Measurements from ENCODE around the gene CDH4.

The CDH4 gene

DNA sequence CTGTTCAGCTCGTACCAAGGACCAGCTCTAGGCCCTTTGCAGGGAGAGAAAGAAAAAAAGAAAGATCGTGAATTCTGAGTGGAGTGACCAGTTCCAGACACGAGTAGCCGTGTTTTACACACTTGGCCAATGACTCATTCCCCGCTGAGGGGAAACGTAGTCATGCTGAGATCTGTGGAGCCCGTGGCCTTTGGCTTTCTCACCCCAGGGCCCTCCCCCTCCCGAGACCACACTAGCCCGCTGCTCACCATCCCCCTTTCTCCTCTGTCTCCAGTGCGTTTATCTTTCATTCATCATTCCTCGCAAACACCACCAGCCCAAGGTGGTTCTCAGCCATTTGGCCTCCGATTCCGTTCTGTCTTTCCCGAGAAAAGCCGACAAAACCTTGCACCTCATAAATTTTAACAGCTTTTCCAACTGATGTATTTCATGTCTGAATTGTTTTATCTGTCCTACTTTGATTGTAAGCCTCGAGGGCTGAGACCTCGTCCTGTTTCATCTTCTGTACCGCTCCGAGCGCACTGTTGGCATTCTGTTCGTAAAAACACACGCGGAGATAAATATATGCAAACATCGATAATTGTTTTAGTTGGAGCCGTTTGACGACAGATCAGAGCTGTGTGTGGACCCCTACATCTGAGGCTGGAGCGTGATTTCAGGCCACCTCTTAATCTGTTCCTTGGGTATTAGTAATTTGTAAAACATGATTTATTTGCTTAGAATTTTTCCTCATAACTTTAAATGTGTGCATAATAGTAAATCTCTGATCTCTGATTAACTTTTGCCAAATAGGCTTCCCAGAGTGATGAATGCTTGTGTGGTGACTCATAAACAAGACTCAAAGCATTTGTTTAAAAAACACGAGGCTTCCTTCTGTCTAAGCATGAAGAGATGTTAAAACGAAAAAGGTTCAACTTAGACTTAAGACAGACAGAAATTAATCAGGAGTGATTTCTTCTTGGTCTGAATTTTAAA, 336.6 kb downstream of the CDH4 start:
- no peak for DNase-seq

DNA sequence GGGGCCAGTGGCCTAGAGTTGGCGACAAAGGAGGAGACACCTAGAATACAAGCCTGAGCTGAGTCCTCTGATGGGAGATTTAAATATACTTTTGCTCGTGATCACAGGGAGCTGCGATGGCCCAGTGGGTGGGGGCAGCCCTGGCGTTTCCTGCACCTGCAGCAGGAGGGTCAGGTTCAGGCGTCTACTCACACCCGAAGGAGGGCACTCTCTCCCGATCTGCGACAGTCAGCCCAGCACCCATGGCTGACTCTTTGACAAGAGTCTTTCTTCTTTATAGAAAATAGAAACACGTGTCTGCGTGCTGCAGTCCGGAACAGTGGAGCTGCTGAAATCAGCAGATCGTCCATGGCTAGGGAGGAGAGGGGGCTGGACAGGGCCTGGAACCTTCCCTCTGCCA, 338.2 kb downstream of the CDH4 start:
- DNase-seq: no peak

DNA sequence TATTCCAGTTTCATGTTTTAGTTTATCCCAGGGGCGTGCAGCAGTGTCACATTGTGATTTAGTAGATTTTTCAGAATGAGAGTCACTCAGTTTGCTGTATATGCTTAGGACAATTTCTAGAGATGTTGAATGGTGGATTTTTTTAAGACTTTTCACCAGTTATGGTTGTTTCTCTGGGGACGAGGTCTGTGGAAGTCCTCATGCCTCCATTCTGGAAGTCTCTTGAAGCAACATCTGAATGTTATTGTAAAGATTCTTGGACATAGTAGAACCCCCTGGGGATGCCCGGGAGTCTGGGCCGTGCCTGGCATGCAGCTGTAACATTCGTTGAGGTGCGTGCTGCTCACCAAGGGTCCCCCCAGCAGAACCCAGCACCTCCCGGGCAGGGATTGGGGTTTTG, 341.5 kb downstream of the CDH4 start:
- DNase-seq: no peak

DNA sequence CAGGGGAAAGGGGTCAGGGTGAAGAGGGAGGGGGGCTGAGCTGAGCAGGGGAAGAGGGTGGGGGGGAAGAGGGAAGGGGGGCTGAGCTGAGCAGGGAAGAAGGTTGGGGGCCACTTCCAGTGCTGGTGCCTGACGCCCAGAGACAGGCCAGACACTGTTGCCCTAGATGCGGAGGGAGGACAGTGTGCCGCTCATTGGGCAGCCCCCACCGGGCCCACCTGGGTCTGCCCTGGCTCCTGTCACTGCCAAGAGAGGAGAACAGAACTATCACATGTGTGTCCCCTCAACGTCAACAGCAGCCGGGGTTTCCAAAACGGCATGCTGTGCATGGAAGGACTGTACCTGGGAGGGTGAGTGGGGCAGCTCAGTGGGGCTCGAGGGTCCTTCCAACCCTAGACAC, 342.1 kb downstream of the CDH4 start:
- DNase-seq: no peak

DNA sequence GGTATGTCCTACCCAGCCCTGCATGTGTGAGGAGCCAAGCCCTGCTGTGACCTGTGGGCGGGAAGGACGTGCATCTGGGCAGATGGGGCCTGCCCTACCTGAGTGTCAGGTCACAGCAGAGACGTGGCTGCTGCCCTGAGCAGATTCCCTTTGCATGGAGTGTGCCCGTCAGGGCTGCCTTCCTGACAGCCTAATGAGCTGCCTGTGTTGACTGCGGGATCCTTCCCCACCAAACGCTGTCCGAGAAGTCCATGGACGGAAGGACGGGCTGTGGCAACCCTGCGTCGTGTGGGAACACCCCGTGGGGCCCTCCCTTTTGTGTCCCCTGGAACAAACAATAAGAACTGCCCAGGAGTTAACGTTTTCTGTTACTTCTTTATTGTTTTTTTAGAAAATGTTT, 343.2 kb downstream of the CDH4 start:
- DNase-seq: no peak

DNA sequence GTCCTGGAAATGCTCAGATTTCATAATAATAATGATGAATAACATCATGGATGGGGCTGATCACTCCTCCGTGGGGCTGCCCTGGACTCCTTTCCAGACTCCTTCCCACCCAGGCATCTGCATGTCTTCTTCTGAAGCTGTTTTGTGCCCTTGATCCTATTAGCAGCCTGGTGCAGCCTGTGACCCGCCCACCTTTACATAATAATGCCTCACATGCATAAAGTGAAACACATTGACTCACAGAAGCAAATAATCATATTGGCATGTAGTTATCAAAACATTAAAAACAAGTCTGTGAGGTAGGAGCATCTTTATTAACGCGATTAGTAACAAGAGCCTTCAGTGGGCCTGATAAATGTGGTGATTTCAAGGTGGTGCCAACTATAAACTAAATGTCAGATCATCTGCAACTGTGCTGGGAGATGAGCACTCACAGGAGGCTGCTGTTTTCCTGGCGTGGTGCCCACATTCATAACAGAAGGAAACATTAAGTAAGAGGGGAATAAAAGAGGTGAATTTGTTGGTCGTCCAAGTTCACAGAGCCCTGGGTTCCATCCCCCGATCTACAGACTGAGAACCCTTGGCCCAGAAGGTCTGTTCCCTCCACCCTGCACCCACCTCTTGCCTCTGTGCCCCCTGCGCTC, 344.7 kb downstream of the CDH4 start:
- no peak for DNase-seq

DNA sequence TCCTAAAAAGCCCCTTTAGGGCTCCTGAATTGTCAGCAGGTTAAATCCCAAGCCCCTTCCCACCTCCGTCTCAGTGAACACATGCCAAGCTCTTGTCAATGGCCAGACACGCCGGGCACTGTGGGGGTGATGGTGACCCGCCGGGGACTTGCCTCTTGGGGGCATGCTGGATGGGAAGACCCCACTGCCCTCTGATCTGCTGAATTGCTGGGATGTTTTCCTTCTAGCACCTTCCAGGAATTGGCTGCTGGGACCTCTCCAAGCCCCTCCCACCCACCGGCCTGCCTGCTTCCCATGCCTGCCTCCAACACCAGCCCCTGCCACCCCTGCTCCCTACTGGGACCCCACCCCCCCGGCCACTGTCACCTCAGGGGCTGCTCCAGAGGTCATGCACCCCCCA, 345.9 kb downstream of the CDH4 start:
- DNase-seq: no peak

DNA sequence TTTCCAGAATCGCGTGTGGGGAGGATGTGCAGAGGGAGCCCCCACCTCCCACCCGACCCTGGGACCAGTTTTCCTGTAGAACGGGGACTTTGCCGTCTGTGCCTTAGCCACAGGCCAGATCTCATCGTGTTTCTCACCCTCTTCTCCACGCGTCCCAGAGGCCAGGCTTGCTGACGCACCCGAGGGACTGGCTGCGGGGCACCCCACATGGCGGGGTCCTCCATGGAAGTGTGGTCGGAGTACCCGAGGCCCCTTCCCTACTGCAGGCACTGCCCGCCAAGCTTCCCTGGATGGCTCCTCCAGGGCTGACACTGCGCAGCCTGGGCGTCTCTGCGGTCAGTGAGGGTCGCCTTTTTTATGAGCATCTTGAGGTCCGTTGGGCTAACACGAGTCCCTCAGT, 346.5 kb downstream of the CDH4 start:
- no peak for DNase-seq

DNA sequence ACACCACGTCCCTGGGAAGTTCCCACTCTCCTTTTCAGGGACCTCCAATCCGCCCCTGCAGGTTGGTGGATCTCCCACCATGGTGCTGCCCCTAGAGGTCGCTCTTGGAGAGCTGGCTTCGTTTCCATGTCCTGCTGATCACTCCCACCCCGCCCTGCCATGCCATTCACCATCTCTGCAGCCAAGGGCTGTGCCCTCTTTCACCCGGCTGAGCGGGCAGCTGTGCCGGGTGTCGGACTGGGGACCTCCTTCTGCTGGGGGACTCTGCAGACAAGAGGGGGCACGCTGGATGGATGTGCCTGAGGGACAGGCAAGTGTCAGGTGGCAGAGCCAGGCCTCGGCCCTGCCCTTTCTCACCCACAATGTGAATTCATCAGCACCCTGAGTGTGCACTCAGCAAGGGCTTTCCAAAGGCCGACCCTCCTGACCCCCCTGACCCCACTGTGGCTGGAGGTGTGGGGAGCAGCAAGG, 347.0 kb downstream of the CDH4 start:
- no peak for DNase-seq

DNA sequence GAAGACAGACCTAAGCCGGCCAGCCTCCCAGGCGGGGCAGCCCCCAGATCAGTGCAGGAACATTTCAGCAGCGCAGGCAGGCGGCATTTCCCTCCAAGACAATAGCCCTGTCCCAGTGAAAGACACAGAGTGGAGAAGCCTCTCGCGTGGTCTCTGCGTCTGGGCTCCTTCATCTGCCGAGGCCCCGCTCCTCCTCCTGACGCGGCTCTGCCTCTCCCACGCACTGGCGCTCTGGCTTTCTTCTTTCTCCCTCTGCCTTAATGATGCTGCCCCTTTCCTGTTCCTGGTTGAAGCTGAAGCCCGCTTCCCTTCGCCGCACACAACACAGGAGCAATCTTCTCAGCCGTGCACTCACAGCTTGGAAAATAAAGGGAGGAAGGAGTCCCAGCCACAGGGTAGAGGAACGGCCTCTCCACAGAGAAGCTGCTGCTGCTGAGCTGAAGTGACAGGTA, 347.5 kb downstream of the CDH4 start:
- no peak for DNase-seq

DNA sequence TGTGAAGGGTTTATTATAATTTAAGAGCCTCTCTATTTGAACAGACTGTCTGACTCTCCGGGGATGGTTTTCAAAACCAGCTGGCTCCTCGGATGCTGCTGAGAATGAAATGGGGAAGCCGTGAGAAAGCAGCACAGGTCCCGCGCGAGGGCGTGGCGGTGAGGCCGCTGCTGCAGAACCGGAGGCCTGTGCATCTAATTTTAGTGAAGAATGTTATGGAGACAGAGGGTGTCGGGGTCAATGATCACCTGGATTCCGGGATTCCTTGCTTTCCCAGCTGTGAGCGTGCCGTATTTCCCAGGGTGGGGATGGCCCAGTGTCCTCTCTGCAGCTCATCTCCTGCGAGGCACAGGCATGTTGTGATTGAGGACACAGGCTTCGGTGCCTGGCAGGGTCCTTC, 348.0 kb downstream of the CDH4 start:
- DNase-seq: no peak

DNA sequence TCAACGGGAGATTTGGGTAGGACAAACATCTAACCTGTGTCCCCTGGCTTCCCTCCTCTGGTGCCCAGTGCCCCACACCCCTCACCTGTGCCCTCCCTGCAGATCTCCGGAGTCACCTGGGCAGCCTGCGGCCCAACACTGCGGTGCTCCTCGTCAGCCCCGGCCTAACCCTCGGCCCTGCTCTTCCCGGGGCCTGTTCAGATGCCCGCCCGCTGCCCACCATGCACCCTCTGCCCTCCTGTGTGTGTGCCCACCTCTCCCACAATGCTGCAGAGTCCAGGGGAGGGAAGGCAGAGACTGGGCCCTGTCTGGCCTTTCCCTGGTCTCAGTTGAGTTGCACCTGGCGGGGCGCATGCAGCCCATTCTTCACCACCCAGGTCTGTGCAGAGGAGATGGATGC, 349.3 kb downstream of the CDH4 start:
- DNase-seq: no peak

DNA sequence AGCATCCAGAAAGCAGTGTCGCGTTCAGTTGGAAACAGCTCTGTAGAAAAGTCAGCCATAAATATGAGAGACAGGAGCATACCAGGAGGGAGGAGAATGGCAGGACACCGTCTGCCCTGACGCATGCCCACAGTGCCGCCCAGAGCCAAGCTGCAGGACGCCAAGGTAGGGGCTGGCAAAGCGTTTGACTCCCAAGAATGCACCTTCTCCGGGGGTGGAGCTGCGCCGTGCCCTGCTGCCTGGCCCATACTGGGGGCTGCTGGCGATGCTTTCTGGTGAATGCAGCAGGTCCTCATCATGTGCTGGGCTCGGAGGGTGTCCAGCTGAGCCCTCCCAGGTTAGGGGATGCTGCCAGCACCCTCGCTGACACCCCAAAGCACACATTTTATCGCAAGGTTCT, 349.8 kb downstream of the CDH4 start:
- DNase-seq: no peak

DNA sequence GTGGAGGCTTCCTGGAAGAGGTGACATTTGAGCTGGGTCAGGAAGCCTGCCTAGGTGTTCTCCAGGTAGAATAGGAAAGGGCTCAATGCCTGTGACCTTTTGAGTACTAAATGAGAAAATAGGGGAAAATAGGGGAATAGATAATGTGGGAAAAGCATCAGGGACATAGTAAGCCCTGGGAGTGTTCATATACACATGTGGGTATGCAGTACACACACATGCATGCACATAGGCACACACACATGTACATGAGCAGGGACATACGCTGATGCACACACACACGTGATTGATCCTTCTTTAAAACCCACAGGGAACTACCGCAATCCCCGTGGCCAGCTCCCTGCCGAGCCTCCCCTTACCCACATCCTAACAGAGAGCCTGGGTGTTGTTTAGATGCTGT, 351.7 kb downstream of the CDH4 start:
- no peak for DNase-seq

DNA sequence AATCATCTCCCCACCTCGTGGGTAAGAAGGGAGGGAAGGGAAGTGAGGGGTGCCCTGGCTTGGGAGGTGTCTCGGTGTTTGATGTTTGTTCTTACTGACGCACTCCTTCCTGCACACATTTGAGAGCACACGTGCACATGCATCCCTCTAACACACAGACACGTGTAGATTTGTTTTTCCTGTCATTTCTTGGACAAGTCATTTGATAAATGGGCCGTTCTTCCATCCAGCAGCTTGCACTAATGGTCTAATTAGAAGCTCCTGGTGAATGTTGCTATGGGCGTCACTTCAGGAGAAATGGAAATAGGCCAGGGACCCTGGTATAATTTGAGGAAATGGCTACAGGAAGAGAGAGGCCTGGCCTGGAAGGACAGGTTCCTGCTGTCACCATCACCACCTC, 352.5 kb downstream of the CDH4 start:
- DNase-seq: no peak

DNA sequence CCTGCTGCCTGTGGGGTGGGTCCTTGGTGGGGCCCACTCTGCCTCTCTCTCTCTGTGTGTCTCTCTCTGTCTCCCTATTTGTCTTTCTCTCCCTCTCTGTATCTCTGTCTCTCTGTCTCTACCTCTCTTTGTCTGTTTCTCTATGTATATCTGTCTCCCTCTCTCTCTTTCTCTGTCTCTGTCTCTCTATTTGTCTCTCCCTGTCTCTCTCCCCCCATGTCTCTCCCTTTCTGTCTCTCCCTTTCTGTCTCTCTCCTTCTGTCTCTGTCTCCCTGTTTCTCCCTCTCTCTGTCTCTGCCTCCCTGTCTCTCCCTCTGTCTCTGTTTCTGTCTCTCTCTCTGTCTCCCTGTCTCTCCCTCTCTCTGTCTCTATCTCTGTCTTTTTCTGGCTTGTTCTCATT, 353.2 kb downstream of the CDH4 start:
- no peak for DNase-seq

DNA sequence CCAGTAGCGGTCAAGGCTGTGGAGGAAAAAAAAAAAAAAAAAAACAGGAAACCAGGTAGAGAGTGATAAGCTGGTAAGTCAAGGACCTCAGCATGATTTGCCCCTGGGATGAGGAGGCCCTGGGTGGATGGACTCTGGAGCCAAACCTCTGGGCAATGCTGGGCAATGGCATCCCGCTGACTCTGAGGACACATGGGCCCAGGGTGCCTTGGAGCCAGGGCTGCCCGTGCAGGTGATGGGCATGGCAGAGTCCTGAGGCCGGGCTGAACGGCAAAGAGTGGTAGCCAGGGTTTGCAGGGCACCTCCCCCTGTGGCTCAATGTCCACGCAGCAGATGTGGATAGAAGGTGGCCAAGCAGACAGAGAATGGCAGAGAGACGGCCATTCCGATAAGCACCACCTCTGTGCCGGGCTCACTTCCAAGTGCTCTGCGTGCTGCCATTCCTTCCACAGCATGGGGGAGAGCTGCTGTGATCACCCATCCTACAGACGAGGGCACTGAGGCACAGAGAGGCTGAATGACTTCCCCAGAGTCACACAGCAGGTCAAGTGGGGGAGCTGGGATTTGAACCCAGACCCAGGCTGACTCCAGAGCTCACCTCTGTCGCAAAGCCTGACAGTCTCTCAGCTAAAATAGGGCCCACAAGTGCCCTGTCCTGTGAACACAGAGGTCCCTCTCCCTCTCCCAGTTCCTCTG, 353.9 kb downstream of the CDH4 start:
- no peak for DNase-seq

DNA sequence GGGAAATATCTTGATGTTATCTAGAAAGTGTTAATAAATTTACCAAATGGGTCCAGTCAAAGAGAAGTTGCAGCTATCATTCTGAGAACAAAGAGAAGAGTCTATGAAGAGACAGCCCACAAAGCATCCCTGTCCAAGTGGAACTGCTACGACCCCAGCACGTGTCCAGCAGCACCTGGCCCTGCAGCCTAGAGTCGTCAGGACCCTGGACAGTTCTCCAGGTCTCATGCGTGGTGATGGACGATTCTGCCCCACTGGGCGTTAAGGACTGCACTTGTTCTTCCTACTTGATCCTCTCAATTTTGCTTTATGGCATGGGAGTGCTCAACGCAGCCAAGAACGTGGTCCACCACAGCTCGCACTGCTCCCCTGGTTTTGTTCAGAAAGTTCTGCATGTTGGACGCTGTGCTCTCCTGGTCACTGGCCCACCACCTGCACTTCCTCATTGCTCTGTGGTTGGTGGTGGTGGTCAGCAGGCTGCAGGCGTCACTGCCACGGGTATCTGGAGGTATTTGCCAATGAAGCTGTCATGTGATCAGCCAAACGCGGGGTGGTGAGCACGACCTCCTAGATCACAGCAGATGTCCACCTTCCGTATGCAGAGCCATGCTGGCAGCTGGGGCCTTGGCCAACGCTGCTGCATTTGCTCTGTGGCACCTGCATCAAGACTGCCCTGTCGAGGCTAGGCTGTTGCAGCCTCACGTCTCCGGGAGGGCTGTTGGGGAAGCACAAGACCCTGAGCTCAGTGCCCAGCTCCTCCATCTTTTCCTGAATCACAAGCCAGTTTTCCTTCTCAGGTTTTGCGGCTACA, 356.4 kb downstream of the CDH4 start:
- DNase-seq: no peak

DNA sequence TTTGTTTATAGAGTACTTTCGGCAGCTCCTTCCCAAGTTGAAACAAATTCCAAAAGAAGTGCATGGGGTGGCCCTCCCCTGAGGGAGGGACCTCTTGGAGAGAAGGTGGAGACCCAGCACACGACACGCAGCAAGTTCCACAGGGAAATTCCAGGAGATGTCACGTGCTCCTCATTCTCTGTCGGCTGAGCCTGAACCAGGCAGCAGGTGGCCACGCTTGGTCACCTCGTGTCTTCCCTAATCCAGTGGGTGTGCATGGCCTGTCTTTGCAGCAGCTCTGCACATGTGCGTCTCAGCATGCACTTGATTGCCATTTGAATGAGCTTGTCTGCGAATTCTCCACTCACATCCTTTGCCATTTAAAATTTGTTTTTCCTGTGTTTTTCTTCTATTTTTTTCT, 357.4 kb downstream of the CDH4 start:
- DNase-seq: no peak

DNA sequence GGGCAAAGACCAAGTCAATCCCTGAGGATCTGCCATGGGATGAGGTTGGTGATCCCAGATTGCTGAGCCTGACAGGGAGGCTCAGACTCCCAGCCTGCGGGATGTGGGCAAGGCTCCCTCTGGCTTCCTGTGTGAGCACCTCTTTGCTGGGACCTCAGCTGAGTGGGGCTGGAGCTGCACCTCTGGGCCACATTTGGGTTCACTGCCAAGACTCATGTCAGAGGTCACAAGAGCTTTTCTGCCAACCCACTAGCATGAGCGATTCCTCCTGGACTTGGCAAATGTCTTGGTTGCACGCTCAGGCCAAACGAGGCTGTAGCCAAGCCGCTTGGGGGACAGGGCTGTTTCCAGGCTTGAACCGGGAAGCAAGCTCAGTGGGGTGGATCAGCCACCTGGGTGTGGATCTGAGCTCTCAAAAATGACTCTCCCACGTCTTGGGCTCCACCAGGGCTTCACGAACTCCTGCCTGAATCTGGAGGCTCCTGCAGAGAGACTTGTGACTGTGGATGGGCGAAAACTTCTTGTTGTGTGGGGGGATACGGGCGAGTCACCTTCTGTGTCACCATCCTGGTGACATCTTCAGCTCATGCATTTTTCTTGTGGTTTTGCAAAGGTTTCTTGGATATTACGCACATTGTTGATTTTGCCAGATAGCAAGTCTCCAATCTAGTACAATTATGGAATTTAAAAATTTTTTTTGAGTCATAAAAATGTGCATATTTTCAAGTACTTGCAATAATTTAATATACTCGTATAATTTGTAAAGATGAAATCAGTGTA, 359.5 kb downstream of the CDH4 start:
- DNase-seq: no peak

DNA sequence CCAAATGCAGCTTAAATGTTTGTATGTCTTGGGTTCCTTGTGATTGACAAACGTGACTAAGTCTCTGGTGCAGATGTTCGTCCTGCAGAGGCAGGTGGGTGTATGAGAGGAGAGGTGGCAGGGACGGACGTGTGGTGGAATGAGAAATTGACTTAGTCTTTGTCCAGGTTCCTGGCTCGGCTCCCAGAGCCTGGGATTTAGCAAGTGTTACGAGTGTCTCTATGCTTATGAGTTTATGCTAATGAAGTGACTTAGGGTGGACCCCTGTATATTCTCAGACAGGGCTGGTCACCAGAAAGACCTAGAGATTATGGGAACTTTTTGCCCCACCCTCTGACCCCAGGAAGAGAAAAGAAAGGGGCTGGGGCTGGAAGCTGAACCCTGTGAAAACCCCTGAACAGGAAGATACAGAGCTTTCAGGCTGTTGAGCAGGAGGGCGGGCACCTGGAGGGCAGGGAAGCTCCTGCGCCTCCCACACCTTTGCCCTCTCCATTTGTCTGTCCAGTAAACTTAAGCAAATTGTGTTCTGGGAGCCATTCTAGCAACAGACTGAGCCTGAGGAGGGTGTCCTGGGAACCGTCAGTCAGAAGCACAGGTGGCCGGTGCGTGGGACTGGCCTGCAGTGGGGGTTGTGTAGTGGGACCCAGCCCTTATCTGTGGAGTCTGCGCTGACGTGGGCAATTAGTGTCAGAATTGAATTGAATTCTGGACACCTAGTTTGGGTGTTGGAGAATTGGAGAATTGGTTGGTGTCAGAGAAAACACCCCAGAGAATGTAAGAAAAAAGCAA, 362.1 kb downstream of the CDH4 start:
- no peak for DNase-seq
